Spinal cord (tissue), 10 donors: ENCODE measurements around the gene PUM2. TPM values are rescaled to one million over a fixed set of nuclear protein-coding genes. Genes with fewer than 3 reads are reported as not detected.

ENCODE experiments used
- DNase-seq, 6 donors: peaks; one replicate each; pipeline versions ENCODE4 v3.0.0 to v3.0.0-alpha.2; 2013 to 2015; ENCODE audit warnings: low spot score in 6 of 6, low read depth in 4 of 6
- H3K27ac ChIP-seq: one replicate; pipeline ENCODE4 v1.5.1; 2013; ENCODE audit warnings: low read depth, low read length, control low read depth
- H3K27me3 ChIP-seq: one replicate; pipeline ENCODE4 v1.6.1; 2013; ENCODE audit warnings: low read length; ENCODE audit not compliant: control insufficient read depth, insufficient read depth
- H3K36me3 ChIP-seq: one replicate; pipeline ENCODE4 v1.6.1; 2013; ENCODE audit warnings: low read length; ENCODE audit not compliant: control insufficient read depth, insufficient read depth
- H3K4me1 ChIP-seq: one replicate; pipeline ENCODE4 v1.6.1; 2013; ENCODE audit warnings: low read length; ENCODE audit not compliant: control insufficient read depth, insufficient read depth
- H3K4me3 ChIP-seq: one replicate; pipeline ENCODE4 v1.5.1; 2013; ENCODE audit warnings: low read depth, low read length, control low read depth
- H3K9me3 ChIP-seq: one replicate; pipeline ENCODE4 v1.6.1; 2013; ENCODE audit warnings: low read length; ENCODE audit not compliant: control insufficient read depth, insufficient read depth
- WGBS: methylation state at CpG from one replicate; pipeline ENCODE4 v1.1.5; 2013; ENCODE audit warnings: missing lambda C conversion rate; ENCODE audit not compliant: insufficient coverage; 5-methylcytosine and 5-hydroxymethylcytosine counted together
- polyA plus RNA-seq, 2 donors: library from polyadenylated mRNA; unstranded; fragments of 120-200 nt; gene quantifications; one replicate each; pipeline ENCODE4 v1.2.1, GENCODE V29; 2013; ENCODE audit not compliant: insufficient read length in 2 of 2
- total RNA-seq, 2 donors: library from RNA; depleted of rRNA in 1 of 2; stranded (reverse); fragments of 120-200 nt in 1 of 2; fragments of >200 nt in 1 of 2; gene quantifications; one replicate each; pipeline versions ENCODE4 v1.2.3 to v1.2.4, GENCODE V29; 2013 to 2014
- donor health status: healthy.

Gene PUM2
- total and polyA plus RNA-seq, 4 donors = 51.8 to 105 (median 66.8) TPM

DNA sequence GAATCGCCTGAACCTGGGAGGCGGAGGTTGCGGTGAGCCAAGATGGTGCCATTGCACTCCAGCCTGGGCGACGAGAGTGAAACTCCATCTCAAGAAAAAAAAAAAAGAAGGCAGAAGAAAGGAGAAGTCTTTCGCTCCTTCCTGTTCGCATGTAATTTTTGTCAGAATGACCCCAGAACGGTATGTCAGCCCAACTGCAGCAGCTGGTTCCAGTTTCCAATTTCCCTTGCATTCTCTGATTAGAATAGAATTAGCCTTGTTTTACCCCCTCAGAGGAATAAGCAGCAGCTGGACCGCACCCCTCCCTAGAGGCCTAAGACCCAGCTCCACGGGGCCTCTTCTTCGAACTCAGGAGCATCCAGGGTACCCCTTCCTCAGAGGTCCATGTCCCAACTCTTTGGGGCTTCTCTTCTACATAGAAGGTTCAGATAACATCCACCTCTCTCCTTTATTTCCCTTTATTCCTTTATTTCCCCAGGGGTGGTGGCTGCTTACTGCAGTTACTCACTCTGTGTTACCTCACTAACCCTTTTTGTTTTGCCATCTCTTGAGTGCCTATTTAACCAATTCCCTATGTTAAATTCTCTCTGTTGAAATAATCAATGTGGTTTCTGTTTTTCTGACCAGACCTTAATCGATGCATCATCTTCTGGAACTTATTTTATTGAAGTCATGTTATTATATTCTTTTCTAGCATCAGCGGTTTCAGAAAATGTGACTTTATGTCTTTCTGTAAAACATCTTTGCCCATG lies 7.2 kb upstream of the PUM2 start:
- H3K27me3 ChIP-seq = no peaks in the 10 kb centered on the region
- H3K9me3 ChIP-seq = no peaks in the 10 kb centered on the region
- no peak overlapping the region for H3K27ac ChIP-seq
- WGBS = 95% methylated on average over 11 of the region's 13 CpGs
- no peak for DNase-seq
- H3K36me3 ChIP-seq = no peaks in the 10 kb centered on the region
- H3K4me1 ChIP-seq = peaks cover 1% of the 10 kb centered on the region
- H3K4me3 ChIP-seq = no peak overlapping the region

DNA sequence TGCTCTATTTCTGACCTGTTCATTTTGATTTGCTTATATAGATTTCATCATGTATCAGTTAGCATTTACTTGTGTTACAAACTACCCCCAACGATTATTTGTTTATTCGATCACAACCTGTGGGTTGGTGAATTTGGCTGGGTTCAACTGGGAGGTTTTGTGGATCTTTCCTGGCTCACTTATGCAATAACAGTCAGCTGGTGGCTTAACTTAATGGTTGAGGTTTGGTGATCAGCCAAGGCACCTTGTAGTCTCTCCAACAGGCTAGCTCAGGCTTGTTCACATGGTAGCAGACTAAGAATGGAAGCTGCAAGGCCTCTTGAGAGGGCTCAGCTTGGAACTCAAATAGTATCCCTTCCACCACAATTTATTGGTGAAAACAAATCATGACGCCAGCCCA lies 5.4 kb upstream of the PUM2 start:
- no peak overlapping the region for H3K4me3 ChIP-seq
- DNase-seq = peak in 1 of 6 donors; percentile 16

DNA sequence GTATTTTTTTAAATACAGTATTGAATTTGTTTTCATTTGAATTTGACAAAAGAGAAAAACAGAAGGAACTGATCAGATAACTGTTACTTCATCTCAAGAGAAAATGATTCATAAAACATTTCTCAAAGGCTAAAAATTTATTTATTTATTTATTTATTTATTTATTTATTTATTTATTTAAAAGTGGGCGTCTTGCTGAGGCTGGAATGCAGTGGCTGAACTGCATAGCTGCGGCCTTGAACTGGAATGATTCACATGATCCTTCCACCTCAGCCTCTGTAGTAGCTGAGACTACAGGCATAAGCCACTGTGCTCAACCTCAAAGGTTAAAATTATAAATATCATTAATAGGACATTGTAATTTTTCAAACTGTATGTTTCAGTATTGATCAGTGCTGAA lies 4.5 kb upstream of the PUM2 start:
- Histone ChIP-seq H3K36me3 (no peaks in the 10 kb centered on the region), H3K4me1 (peaks cover 11% of the 10 kb centered on the region), H3K9me3 (no peaks in the 10 kb centered on the region), H3K27ac (no peak overlapping the region), H3K4me3 (no peak overlapping the region), H3K27me3 (no peaks in the 10 kb centered on the region)
- WGBS = no CpG with 5 or more reads among the region's 2 CpGs
- DNase-seq = no peak

More for the DNA sequence above, 5.4 kb upstream of the PUM2 start:
- Histone ChIP-seq H3K4me1 (peaks cover 10% of the 10 kb centered on the region), H3K9me3 (no peaks in the 10 kb centered on the region), H3K36me3 (no peaks in the 10 kb centered on the region), H3K27ac (no peak overlapping the region), H3K27me3 (no peaks in the 10 kb centered on the region)
- WGBS = no CpG with 5 or more reads among the region's 3 CpGs

DNA sequence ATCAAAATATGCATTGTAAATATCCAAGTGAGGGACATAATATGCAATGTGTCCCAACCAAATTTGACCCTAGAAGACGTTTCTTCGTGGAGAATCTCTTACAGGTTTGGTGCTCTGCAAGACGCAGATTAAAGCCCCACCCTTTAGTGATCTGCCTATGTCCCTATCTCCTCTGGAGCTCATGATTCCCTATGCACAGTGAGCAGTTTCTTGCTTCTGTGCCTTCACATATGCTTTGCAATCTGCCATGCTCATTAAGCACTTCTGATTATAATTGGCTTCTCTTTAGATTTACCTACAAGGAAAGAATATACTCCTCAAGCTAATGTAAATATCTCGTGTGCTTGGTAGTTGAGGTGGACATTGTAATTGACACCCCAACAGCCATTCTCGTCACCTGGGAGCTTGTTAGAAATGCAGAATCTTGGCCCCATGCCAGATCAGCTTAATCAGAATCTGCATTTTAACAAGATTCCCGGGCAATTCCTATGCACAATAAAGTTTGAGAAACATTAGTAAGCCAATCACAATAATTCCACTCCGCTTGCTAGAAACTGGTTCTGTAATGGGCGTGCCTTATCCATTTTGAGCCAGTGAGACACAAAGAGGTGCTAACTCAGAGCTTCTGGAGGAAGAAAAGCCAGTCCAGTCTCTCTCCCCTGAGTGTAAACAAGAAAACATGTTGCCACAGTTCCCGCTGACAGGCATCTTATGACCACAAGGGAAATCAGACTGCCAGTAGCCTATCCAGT lies 2.8 kb upstream of the PUM2 start:
- H3K4me3 ChIP-seq = no peak overlapping the region
- no peaks in the 10 kb centered on the region for H3K27me3 ChIP-seq
- H3K4me1 ChIP-seq = peaks cover 15% of the 10 kb centered on the region
- DNase-seq = peak in 2 of 6 donors; percentile 80 to 89
- H3K9me3 ChIP-seq = no peaks in the 10 kb centered on the region
- WGBS = 52% methylated on average over 6 of the region's 9 CpGs
- H3K36me3 ChIP-seq = peaks cover 3% of the 10 kb centered on the region
- no peak overlapping the region for H3K27ac ChIP-seq

DNA sequence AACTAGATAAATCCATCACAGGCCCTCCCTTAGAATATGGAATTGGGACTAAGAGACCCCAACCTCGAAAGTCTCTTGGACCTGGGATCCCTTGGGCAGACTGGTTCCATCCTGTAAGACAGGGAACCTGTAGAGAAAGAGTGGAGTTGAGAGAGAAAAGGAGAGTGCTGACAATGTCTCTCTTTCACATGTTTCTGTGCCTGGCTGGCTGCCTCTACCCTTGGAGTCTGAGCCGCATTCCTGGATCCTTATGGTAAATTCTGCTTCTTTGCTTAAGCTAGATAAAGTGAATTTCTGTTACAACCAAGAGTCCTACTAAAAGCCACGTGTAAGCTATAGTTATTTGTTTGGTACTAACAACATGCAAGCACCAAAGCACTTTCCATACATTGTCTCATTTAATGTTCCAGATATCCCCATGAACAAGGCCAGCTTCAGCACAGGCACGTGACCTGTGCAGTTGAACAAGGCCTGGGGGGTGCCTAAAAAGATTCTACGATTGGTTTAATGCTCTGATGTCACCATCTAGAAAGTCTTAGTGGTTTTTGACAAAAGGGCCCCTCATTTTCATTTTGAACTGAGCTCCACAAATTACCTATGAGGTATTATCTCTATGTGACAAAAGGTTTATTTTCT lies 2.1 kb upstream of the PUM2 start:
- DNase-seq = peak in 1 of 6 donors; percentile 78
- Histone ChIP-seq H3K4me1 (peaks cover 19% of the 10 kb centered on the region), H3K36me3 (peaks cover 4% of the 10 kb centered on the region), H3K27ac (peak overlapping the region; percentile 94), H3K9me3 (no peaks in the 10 kb centered on the region), H3K27me3 (no peaks in the 10 kb centered on the region), H3K4me3 (no peak overlapping the region)
- no CpG with 5 or more reads among the region's 5 CpGs for WGBS

DNA sequence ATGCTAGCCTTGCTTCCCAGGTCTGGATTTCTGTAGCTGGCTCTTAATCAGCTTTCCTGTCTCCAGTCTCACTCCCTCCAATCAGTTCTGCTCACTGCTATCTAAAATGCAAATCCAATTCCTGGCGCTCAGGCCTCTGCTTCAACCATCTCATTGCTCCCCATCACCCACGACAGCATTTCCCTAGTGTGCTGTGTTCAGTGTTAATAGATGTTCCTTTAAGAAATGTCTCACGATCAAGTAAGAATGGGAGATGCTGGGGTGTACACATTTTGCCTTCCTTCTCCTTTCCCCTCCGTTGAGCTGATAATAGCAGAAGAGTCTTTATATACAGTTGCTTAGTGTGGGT lies 1.6 kb upstream of the PUM2 start:
- WGBS = no CpG with 5 or more reads among the region's 4 CpGs
- Histone ChIP-seq H3K27ac (peak overlapping the region; percentile 94), H3K27me3 (no peaks in the 10 kb centered on the region), H3K9me3 (no peaks in the 10 kb centered on the region), H3K36me3 (peaks cover 4% of the 10 kb centered on the region), H3K4me3 (no peak overlapping the region), H3K4me1 (peaks cover 19% of the 10 kb centered on the region)
- DNase-seq = peak in 2 of 6 donors; percentile 69 to 87

DNA sequence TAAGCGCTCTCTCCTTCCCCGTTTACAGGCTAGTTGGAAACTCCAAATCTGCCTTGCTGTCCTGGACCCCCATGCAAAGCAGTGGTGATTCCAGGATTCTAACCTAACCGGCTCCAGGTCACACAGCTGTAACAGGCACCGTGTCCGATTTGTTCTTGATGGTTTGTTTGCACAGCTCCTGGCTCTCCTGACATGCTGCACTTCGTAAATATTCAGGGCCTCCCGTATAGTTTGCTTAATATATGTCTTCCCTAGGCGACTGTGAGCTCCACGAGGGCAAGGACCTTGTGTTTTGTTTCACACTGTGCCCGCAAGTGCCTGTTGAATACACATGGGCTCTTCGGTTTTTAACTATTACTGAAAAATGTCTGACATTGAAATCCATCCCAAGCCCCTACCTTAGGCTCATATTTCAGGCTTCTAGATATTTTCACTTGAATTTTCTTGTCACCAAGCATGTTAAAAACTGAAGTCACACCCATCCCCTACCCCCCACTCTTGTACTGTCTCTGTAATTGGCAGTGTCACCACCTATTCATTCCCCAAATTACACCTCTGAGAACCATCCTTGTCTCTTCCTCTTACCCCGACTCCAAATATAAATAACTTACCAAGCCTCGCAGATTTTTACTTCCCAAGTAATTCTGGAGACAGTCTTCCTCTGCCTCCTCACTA lies 1.0 kb upstream of the PUM2 start:
- peaks cover 19% of the 10 kb centered on the region for H3K4me1 ChIP-seq

DNA sequence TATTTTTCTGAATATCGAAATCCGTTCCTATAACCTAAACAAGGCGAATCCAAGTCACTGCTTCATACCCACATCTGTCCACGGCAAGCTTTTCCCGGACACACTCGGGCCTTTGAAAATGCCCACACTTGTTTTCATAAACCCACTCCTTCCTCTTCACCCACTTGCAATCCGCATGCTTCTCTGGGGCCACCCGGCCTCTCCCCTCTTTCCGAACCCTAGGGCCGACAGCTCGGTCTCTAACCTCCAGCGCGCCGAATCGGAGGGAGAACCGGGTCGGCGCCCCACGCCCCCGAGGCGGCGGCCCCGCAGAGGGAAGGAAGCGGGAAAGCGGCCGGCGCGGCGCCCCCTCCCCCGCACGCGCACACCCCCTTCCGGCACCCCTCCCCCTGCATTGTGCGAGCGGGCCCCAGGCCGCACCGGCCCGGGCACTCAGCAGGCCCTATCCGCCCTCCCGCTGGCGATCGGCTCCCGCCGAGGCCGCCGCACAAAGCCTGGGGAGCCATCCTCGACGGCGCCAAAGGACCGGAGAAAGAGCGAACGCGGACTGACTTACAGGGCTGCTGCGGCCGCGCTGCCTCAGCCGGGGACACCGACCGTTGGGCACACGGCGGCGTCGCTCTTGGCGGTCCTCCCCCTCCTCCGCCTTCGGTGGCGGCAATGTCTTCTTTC lies 467 bp downstream of the PUM2 start:
- WGBS = under 1% methylated on average over 48 of the region's 67 CpGs

More for the DNA sequence above, 1.0 kb upstream of the PUM2 start:
- H3K36me3 ChIP-seq = peaks cover 4% of the 10 kb centered on the region
- H3K27me3 ChIP-seq = no peaks in the 10 kb centered on the region
- peak overlapping the region; percentile 64 for H3K4me3 ChIP-seq
- H3K9me3 ChIP-seq = no peaks in the 10 kb centered on the region
- 17% methylated on average over 13 of the region's 13 CpGs for WGBS
- H3K27ac ChIP-seq = peak overlapping the region; percentile 94
- DNase-seq = no peak

DNA sequence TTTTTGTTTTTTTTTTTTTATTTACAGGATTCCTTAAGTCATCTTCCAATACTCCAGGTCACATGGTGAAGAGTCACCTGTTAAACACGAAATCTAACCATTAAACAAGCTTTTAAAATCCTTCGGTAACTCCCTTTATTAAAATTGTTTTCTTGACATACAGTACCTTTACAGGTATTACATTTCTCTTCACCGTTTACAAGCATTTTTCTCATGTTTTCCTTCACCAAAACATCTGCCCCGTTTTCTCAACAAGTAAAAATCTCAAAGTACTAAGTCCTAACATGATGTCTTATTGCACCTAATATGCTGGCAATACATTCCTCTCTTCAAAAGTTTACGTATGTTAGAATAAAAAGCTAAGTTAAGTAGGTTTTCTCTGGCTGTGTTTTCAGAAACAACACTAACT lies 1.1 kb downstream of the PUM2 start:
- Histone ChIP-seq H3K36me3 (peaks cover 4% of the 10 kb centered on the region), H3K9me3 (no peaks in the 10 kb centered on the region), H3K27ac (no peak overlapping the region), H3K4me3 (peak overlapping the region; percentile 75), H3K4me1 (peaks cover 24% of the 10 kb centered on the region), H3K27me3 (no peaks in the 10 kb centered on the region)
- 0% methylated on average over 3 of the region's 5 CpGs for WGBS
- DNase-seq = peak in 1 of 6 donors; percentile 29

More for the DNA sequence above, 467 bp downstream of the PUM2 start:
- H3K4me1 ChIP-seq = peaks cover 19% of the 10 kb centered on the region
- H3K27ac ChIP-seq = peak overlapping the region; percentile 94
- H3K4me3 ChIP-seq = peak overlapping the region; percentile 75
- DNase-seq = peak in 2 of 6 donors; percentile 45 to 81
- no peaks in the 10 kb centered on the region for H3K9me3 ChIP-seq
- H3K27me3 ChIP-seq = no peaks in the 10 kb centered on the region
- peaks cover 4% of the 10 kb centered on the region for H3K36me3 ChIP-seq
